Calu3 (cell line): ENCODE results near the gene AFAP1. TPM values are rescaled to one million over a fixed set of nuclear protein-coding genes. Genes with fewer than 3 reads are reported as not detected.

ENCODE experiments used
- BruUV-seq: library from RNA; stranded (reverse); fragments of 400-500 nt; replicated peaks from 2 replicates; lab custom pipeline; 2021; lab: Mats Ljungman, UMichigan
- CTCF ChIA-PET: fragments of 300-600 bp; sonication (Branson Sonifier 250); formaldehyde crosslinking; loops from one replicate; lab custom pipeline; 2022; ENCODE audit warnings: antibody characterized with exemption; lab: Charles Lee
- DNase-seq: peaks from one replicate; pipeline ENCODE4 v3.0.0; 2022
- H3K27ac Mint-ChIP-seq: one replicate; pipeline ENCODE4 v1.8.0; 2022; ENCODE audit warnings: mixed read lengths; ENCODE audit not compliant: unreplicated experiment
- H3K27me3 Mint-ChIP-seq: one replicate; pipeline ENCODE4 v1.8.0; 2022; ENCODE audit warnings: mixed read lengths; ENCODE audit not compliant: unreplicated experiment
- H3K36me3 Mint-ChIP-seq: one replicate; pipeline ENCODE4 v1.8.0; 2022; ENCODE audit warnings: mild to moderate bottlenecking, moderate library complexity, mixed read lengths; ENCODE audit not compliant: insufficient read depth, unreplicated experiment
- H3K4me1 Mint-ChIP-seq: one replicate; pipeline ENCODE4 v1.8.0; 2022; ENCODE audit warnings: mild to moderate bottlenecking, low read depth, mixed read lengths; ENCODE audit not compliant: unreplicated experiment
- H3K4me3 Mint-ChIP-seq: one replicate; pipeline ENCODE4 v1.8.0; 2022; ENCODE audit warnings: mild to moderate bottlenecking, low read depth, moderate library complexity, mixed read lengths; ENCODE audit not compliant: unreplicated experiment
- H3K9me3 Mint-ChIP-seq: one replicate; pipeline ENCODE4 v1.8.0; 2022; ENCODE audit warnings: low read depth, mixed read lengths; ENCODE audit not compliant: unreplicated experiment
- intact Hi-C: fragments of 100-400 bp; cut with micrococcal nuclease; formaldehyde crosslinking; loops from one replicate; pipeline ENCODE4 v1.10.0; 2022; ENCODE audit not compliant: unreplicated experiment
- total RNA-seq: library from RNA; stranded (reverse); gene quantifications from 2 replicates; pipeline ENCODE4 v1.2.3, GENCODE V29; 2022
- TF ChIP-seq, protein P1 (sequence below): fragments of 200-600 bp; IDR thresholded peaks from one replicate; pipeline ENCODE4 v1.8.0; 2022; ENCODE audit warnings: antibody characterized with exemption; ENCODE audit not compliant: unreplicated experiment

Gene AFAP1
- total RNA-seq, 1 experiment from 2014 or later = 40.1 TPM

DNA sequence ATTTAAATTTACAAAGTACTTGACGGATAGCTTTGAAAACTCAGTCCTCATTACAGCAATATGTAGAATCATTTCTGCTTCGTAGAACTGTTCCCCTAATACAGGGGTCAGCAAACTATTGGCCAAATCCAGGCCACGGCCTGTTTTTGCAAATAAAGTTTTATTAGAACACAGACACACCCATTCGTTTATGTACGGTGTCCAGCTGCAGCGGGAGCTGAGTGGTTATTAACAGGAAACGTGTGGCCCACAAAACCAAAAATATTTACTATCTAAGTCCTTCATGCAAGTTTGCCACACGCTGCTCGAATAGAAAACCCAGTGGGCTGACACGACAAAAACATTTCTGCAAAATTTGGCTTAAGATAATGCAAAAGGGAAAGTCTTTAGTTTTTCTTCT, 146.5 kb downstream of the AFAP1 start:
- TF ChIP-seq, protein P1, sequence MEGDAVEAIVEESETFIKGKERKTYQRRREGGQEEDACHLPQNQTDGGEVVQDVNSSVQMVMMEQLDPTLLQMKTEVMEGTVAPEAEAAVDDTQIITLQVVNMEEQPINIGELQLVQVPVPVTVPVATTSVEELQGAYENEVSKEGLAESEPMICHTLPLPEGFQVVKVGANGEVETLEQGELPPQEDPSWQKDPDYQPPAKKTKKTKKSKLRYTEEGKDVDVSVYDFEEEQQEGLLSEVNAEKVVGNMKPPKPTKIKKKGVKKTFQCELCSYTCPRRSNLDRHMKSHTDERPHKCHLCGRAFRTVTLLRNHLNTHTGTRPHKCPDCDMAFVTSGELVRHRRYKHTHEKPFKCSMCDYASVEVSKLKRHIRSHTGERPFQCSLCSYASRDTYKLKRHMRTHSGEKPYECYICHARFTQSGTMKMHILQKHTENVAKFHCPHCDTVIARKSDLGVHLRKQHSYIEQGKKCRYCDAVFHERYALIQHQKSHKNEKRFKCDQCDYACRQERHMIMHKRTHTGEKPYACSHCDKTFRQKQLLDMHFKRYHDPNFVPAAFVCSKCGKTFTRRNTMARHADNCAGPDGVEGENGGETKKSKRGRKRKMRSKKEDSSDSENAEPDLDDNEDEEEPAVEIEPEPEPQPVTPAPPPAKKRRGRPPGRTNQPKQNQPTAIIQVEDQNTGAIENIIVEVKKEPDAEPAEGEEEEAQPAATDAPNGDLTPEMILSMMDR = no peak
- intact Hi-C loops = no loop called here
- CTCF ChIA-PET = no interaction called here
- no peak for DNase-seq
- H3K4me3 Mint-ChIP-seq = no peak overlapping the region
- H3K27ac Mint-ChIP-seq = no peak overlapping the region
- H3K27me3 Mint-ChIP-seq = no peaks in the 10 kb centered on the region
- no peaks in the 10 kb centered on the region for H3K9me3 Mint-ChIP-seq
- peaks cover 21% of the 10 kb centered on the region for H3K36me3 Mint-ChIP-seq
- BruUV-seq = no TSS peak
- no peaks in the 10 kb centered on the region for H3K4me1 Mint-ChIP-seq

DNA sequence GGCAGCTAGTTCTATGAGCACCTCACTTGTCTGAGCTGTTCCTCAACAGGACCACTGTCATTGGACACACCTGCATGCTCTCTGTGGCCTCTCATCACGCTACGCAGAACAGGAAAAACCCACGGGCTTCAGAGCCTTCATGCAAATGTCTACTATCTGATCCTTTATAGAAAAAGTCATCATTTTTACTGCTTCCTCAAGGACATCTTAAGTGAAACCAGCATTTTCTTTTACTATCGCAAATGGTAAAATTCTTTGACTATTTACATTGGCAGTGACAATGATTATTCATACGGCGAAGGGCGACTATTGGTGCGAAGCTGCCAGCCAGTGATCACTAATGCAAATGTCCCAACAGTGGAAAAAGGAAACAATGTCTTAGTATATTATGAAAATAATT, 147.0 kb downstream of the AFAP1 start:
- CTCF ChIA-PET = interaction anchor here (0.7 kb wide), 1 partner anchor 1104 kb away, joined by 5 read pairs; no protein-coding TSS in a partner anchor
- Mint-ChIP-seq H3K36me3 (peaks cover 18% of the 10 kb centered on the region), H3K9me3 (no peaks in the 10 kb centered on the region), H3K4me1 (no peaks in the 10 kb centered on the region), H3K27me3 (no peaks in the 10 kb centered on the region), H3K4me3 (no peak overlapping the region), H3K27ac (no peak overlapping the region)
- intact Hi-C loops = no loop called here
- no peak for DNase-seq
- BruUV-seq = TSS peak; percentile 10
- TF ChIP-seq, protein P1 = no peak

DNA sequence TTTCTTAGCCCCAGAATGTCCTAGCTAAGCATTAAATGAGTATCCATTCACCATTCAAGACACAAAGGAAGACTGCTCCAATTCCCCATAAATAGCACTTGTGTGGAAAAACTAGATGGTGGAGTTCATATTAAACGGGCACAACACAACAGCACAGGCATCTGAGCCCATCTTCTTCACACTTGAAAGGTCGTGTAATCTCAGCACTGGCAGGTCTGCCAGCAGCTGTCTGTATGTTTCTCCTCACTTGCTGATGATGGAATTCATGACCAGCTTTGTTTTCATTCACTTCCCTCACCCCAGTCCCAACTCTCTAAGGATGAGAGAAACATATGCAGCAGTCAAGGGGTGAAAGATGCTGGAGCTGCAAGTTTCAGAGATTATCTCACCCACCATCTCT, 148.7 kb downstream of the AFAP1 start:
- TF ChIP-seq, protein P1 = no peak
- H3K4me3 Mint-ChIP-seq = no peak overlapping the region
- H3K36me3 Mint-ChIP-seq = peaks cover 6% of the 10 kb centered on the region
- H3K9me3 Mint-ChIP-seq = no peaks in the 10 kb centered on the region
- CTCF ChIA-PET = no interaction called here
- no peak overlapping the region for H3K27ac Mint-ChIP-seq
- no TSS peak for BruUV-seq
- intact Hi-C loops = no loop called here
- DNase-seq = no peak
- H3K27me3 Mint-ChIP-seq = no peaks in the 10 kb centered on the region
- H3K4me1 Mint-ChIP-seq = no peaks in the 10 kb centered on the region

DNA sequence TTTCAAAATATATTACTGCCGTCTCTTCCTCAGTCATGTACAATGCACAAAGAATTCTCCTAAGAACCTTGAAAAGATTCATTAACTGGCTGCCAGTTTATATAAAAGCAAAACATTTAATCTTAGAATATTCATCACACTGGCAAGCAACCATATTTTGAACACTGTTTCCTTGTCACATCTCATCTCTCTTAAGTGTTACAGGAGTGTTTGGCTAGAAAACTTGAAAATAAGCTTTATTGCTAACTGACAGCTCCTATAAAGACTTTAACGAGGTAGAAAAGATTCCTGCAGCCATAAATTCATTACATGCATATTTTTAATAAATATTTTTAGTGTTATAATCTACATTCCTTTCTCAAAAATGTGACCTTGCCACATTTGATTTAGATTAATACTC, 149.6 kb downstream of the AFAP1 start:
- Mint-ChIP-seq H3K27me3 (no peaks in the 10 kb centered on the region), H3K27ac (no peak overlapping the region), H3K36me3 (peaks cover 6% of the 10 kb centered on the region), H3K4me1 (no peaks in the 10 kb centered on the region), H3K9me3 (no peaks in the 10 kb centered on the region), H3K4me3 (no peak overlapping the region)
- CTCF ChIA-PET = no interaction called here
- no peak for DNase-seq
- TF ChIP-seq, protein P1 = no peak
- no TSS peak for BruUV-seq
- intact Hi-C loops = no loop called here
